ENCODE data around the gene ADAMTS7. TPM values are rescaled to one million over a fixed set of nuclear protein-coding genes. Genes with fewer than 3 reads are reported as not detected.
A peak's percentile ranks its signal among the peaks of the same experiment; 100 is the strongest.
"Not testable (repeated sequence)": the region's sequence is repeated elsewhere in the genome, so short reads cannot be mapped to it uniquely, and the experiment has no call there.

Gene ADAMTS7
- total RNA-seq, 1 donor, result 7.5 TPM

DNA sequence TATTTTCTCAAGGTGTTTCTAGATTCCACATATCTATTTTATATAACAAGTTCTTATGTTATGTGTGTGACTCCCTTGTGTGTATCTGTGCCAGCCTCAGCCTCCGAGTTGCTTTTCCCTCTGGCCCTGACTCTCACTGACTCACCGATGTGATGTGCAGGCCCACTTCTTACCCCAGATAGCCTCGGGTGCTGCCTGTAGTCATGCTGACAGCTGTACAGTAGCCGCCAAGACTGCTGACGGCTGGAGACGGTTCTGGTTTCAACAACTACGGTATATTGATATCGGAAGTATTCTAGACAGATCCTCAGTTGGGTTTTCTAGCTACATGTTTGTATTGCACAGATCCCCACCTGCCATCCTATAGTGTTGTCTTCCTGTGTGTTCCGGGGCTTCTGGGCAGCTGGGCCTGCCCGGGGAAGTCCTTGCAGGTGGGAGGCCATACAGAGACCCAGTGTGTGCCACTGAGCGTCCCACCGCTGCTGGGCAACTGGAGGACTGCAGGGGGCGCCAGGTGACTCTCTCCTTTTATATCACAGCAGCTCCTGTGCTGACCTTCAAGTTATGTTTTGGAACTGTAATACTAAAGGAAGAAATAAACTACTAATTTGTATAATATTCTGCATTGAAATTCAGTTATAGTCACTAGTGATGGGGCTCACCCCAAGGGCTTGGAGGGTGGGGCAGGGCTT lies 55.2 kb downstream of the ADAMTS7 start:
- H3K4me3 ChIP-seq (ENCODE audit: low read depth, low read length), result not testable (repeated sequence)
- TF ChIP-seq, protein P1, sequence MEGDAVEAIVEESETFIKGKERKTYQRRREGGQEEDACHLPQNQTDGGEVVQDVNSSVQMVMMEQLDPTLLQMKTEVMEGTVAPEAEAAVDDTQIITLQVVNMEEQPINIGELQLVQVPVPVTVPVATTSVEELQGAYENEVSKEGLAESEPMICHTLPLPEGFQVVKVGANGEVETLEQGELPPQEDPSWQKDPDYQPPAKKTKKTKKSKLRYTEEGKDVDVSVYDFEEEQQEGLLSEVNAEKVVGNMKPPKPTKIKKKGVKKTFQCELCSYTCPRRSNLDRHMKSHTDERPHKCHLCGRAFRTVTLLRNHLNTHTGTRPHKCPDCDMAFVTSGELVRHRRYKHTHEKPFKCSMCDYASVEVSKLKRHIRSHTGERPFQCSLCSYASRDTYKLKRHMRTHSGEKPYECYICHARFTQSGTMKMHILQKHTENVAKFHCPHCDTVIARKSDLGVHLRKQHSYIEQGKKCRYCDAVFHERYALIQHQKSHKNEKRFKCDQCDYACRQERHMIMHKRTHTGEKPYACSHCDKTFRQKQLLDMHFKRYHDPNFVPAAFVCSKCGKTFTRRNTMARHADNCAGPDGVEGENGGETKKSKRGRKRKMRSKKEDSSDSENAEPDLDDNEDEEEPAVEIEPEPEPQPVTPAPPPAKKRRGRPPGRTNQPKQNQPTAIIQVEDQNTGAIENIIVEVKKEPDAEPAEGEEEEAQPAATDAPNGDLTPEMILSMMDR (IDR thresholded peaks at IDR 0.05; ENCODE audit: insufficient read depth, low read length), result peak; percentile 30
- DNase-seq (ENCODE audit: low read depth), result peak; percentile 75

DNA sequence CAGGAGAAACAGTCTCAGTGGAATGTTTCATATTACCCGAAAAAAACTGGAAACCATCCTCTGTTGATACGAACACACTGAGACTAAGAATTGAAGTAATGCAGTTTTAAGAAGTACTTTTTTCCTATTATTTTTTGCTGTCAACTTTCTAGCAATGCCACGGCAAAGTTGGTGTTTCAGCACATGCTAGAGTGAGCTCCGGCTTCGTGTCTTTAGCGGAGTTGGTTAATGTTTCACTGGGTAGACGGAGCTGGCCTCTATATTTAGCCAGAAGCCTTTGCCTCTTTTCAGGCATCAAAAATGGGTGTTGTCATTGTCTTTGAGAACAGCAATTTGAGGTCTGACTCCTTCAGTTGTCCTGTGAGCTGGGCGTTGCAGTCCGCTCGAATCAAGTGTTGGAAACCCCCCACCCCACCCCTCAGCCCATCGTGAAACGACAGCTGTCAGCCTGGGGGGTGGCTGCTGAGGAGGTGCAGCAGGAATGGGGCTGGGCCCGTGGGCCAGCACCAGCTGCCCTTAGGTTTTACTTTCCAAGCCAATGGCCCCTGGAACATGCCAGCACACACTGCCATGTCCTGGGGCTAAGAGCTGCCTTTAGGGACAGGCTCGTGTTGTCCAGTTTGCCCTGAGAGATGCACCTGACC lies 56.5 kb downstream of the ADAMTS7 start:
- not testable (repeated sequence) for DNase-seq (ENCODE audit: low read depth); H3K4me3 ChIP-seq (ENCODE audit: low read depth, low read length)

DNA sequence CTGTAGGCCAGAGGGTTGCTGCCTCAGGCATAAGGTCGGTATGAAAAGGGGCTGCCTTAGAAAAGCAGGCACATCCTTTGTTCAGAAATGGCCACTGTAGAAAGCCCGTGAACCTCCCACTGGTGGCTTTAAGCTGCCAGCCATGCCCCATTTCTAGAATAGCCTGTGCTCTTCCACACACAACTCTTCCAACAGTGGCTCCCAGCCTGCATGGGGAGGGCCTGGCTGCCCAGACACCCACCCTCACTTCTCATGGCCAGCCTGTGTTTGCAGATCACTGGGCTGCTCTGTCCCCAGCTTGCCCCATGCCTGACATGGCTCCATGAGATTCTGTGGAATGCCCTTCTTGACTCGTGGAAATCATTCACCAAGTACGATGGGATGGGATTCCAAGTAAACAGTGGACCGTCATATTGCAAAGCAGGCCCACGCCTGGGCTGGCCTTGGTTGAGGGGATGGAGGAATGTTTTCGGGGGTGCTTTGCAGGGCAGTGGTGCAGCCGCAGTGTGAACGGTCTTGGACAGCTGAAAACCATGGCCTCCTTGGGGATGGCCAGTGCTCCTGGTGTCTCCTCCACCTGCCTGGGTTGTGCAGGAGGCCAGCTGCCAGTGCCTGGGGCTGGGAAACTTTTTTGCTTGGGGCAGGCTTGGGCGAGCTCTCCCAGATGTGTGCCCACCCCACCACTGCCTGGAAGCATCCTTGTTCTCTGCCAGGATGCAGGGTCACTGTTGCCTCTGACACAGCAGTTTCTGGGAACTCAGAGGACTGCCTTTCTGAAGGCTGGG lies 57.3 kb downstream of the ADAMTS7 start:
- H3K4me3 ChIP-seq (ENCODE audit: low read depth, low read length); DNase-seq (ENCODE audit: low read depth): not testable (repeated sequence)

DNA sequence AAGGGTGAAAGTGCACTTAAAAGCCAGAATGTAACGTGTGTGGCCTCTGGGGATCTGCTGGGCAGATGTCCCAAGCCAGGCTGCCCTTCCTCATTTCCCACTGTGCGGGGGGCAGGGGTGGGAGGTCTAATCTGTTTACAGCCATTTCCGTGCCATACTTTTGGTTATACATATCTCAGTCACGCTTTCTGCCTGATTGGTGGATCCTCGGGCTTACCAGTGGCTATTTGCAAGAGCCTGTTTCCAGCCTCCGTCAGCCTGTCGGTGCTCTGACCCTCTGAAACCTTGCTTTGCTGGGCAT lies 58.0 kb downstream of the ADAMTS7 start:
- H3K4me3 ChIP-seq (ENCODE audit: low read depth, low read length); DNase-seq (ENCODE audit: low read depth): not testable (repeated sequence)

DNA sequence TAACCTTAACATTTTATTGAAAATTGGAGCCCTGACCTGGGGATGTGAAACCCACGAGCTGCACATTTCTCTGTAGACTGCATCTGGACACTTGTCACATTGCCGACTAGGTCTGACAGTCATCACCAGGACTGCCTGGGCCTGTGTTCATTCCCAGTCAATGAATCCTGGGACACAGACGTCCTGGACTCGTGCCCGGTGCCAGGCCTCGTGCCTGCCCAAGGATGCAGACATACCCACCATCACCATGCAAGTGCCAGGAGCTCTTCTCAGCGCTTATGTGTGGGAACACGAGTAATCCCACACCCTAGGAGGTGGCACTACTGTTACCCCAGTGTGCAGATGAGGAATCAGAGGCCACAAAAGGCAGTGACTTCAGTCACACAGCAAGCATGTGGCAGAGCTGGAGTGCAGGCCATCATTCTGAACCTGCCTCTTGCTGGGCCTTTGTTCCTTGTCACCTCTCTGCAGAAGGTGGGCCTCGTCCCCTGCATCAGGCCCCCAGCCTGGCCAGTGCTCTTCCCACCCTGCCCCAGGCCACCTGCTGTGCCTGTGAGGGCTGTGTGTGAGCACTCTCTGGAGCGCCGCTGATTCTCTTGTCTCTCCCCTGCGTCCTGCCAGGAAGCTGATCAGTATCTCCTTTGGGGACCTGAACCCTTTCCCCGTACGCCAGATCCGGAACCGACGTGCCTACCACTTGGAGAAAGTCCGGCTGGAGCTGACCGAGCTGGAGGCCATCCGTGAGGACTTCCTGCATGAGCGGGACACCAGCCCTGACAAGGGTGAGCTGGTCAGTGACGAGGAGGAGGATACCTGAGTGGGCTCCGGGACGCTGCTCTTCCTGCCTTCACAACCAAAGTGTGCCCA lies 58.5 kb downstream of the ADAMTS7 start:
- no peak for DNase-seq (ENCODE audit: low read depth)
- TF ChIP-seq, protein P1 (IDR thresholded peaks at IDR 0.05; ENCODE audit: insufficient read depth, low read length), result no peak
- H3K4me3 ChIP-seq (ENCODE audit: low read depth, low read length), result no peak overlapping the region

DNA sequence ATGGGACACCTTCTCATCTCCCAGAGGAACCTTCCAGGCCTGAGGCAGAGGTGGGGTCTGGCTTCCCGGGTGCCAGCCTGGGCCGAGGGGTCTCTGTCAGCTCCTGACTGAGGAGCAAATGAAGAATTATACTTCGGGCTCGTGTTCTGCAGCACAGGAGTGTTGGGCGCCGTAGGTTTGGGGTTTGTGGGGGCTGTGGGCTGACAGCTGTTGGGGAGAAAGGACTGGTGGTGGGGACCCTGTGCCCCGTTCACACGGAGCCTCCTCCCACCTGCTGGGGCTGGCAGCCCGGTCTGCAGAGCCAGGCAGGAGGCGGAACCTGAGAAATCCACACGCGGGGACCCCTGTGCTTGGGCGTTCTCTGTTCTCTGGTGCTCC lies 59.7 kb downstream of the ADAMTS7 start:
- TF ChIP-seq, protein P1 (IDR thresholded peaks at IDR 0.05; ENCODE audit: insufficient read depth, low read length), result no peak
- no peak for DNase-seq (ENCODE audit: low read depth)
- H3K4me3 ChIP-seq (ENCODE audit: low read depth, low read length), result no peak overlapping the region

DNA sequence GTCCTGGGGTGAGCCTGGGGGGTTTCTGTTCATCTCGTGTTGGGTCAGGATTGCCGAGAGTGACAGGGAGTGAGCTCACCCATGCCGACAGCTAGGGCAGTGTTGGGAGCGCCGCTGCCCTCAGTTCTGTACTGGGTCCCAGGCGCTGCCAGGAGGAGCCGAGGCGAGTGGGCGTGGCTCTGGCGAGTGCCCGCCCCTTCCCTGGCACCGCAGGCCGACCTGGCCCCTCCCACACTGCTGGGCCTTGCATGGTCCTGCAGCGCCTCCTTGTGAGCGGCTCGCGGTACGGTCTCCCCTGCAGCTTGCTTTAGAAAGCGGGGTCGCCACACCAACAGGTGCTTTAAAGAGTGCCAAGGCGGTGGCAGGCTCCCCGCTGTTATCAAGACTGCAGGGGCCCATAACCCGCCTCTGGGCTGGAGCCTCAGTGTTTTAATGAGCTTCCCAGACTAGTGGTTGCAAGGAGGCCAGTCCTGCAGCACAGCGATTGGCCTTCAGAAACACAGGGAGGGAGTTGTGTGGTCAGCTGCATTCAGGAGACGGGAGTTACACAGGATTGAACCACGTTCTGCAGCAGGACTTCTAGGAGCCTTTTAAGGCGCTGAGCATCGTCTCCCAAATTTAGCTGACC lies 60.2 kb downstream of the ADAMTS7 start:
- H3K4me3 ChIP-seq (ENCODE audit: low read depth, low read length), result peak overlapping the region; percentile 18
- TF ChIP-seq, protein P1 (IDR thresholded peaks at IDR 0.05; ENCODE audit: insufficient read depth, low read length), result peak; percentile 85

More for the DNA sequence above, 60.2 kb downstream of the ADAMTS7 start:
- peak; percentile 86 for DNase-seq (ENCODE audit: low read depth)
